ENCODE data around the gene CDO1. TPM values are rescaled to one million over a fixed set of nuclear protein-coding genes. Genes with fewer than 3 reads are reported as not detected.

The CDO1 gene
- total RNA-seq, 1 experiment from 2014 or later = 0.42 TPM

DNA sequence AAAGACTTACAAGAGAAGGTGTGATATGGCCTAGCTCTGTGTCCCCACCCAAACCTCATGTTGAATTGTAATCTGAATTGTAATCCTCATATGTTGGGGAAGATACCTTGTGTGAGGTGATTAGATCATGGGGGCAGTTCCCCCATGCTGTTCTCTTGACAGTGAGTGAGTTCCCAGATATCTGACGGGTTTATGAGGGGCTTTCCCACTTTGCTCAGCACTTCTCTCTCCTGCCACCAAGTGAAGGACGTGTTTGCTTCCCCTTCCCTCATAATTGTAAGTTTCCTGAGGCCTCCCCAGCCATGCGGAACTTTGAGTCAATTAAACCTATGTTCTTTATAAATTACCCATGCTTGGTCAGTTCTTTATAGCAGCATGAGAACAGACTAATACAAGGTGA lies 49.0 kb downstream of the CDO1 start:
- no peak for TF ChIP-seq CTCF (IDR thresholded peaks at IDR 0.05; ENCODE audit: unreplicated experiment)
- ChIA-PET CTCF (no interaction called here), POLR2A (no interaction called here)
- DNase-seq (ENCODE audit: unreplicated experiment) = no peak
- no peaks in the 10 kb centered on the region for H3K36me3 Mint-ChIP-seq (ENCODE audit: insufficient read depth, unreplicated experiment)
- no peak overlapping the region for H3K4me3 Mint-ChIP-seq (ENCODE audit: unreplicated experiment)
- H3K4me1 Mint-ChIP-seq (ENCODE audit: insufficient read depth, unreplicated experiment) = peaks cover 5% of the 10 kb centered on the region
- intact Hi-C loops (cut with micrococcal nuclease) = no loop called here
- BruUV-seq (replicated peaks) = no TSS peak
- H3K9me3 Mint-ChIP-seq (ENCODE audit: unreplicated experiment) = no peaks in the 10 kb centered on the region
- no peak overlapping the region for H3K27ac Mint-ChIP-seq (ENCODE audit: low read depth, unreplicated experiment)
- no peaks in the 10 kb centered on the region for H3K27me3 Mint-ChIP-seq (ENCODE audit: insufficient read depth, unreplicated experiment)

DNA sequence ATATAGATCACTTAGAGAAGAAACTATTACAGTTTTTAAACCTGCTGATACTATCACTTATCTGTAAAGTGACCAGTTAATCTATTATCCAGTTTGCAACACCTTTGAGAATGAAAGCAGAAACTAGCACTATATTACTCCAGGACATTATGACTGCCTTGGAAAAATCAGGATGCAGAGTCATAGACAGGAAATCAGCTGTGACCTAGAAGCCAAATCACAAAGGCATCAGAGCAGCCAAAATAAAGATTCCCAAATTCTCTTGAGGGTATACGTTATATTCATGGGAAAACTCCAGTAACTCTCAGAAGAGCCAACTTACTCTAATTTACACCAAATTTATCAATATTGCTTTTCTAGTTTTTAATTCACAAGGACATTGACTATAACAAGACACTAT lies 49.9 kb downstream of the CDO1 start:
- Mint-ChIP-seq H3K27ac (ENCODE audit: low read depth, unreplicated experiment) (no peak overlapping the region), H3K36me3 (ENCODE audit: insufficient read depth, unreplicated experiment) (no peaks in the 10 kb centered on the region), H3K27me3 (ENCODE audit: insufficient read depth, unreplicated experiment) (no peaks in the 10 kb centered on the region), H3K4me1 (ENCODE audit: insufficient read depth, unreplicated experiment) (peaks cover 5% of the 10 kb centered on the region), H3K4me3 (ENCODE audit: unreplicated experiment) (no peak overlapping the region), H3K9me3 (ENCODE audit: unreplicated experiment) (no peaks in the 10 kb centered on the region)
- intact Hi-C loops (cut with micrococcal nuclease) = no loop called here
- CTCF ChIA-PET = no interaction called here
- DNase-seq (ENCODE audit: unreplicated experiment) = no peak
- POLR2A ChIA-PET = no interaction called here
- no TSS peak for BruUV-seq (replicated peaks)
- no peak for TF ChIP-seq CTCF (IDR thresholded peaks at IDR 0.05; ENCODE audit: unreplicated experiment)

GRCh38 chr5:115758356-115758755 lies 58.1 kb downstream of the CDO1 start:
- Mint-ChIP-seq H3K9me3 (ENCODE audit: unreplicated experiment) (no peaks in the 10 kb centered on the region), H3K4me1 (ENCODE audit: insufficient read depth, unreplicated experiment) (peaks cover 2% of the 10 kb centered on the region), H3K4me3 (ENCODE audit: unreplicated experiment) (no peak overlapping the region), H3K36me3 (ENCODE audit: insufficient read depth, unreplicated experiment) (no peaks in the 10 kb centered on the region), H3K27ac (ENCODE audit: low read depth, unreplicated experiment) (no peak overlapping the region), H3K27me3 (ENCODE audit: insufficient read depth, unreplicated experiment) (no peaks in the 10 kb centered on the region)
- no peak for DNase-seq (ENCODE audit: unreplicated experiment)
- ChIA-PET POLR2A (no interaction called here), CTCF (interaction anchor here (0.6 to 0.7 kb wide), 2 partner anchors 118 to 262 kb away, joined by 3 to 4 read pairs; no protein-coding TSS in a partner anchor)
- no peak for TF ChIP-seq CTCF (IDR thresholded peaks at IDR 0.05; ENCODE audit: unreplicated experiment)
- intact Hi-C loops (cut with micrococcal nuclease) = no loop called here
- BruUV-seq (replicated peaks) = no TSS peak

DNA sequence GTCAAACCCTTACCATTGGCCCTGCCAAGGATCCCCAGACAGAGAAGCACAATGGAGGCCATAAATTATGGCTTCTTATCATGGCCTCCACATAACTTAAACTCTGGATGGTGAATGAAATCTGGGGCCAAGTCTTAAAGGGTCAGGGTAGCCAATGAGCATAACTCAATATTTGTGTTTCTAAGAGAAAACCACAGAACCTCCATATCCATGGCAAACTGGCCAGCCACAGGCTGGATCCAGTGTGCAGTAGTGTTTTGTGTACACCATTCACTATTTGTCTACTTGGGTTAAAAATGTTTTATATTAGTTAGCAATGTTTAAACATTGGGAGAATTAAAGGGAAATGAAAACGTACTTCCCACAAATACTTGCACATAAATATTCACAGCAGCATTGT lies 60.8 kb downstream of the CDO1 start:
- BruUV-seq (replicated peaks) = no TSS peak
- CTCF ChIA-PET = no interaction called here

More for the DNA sequence above, 60.8 kb downstream of the CDO1 start:
- no peak for TF ChIP-seq CTCF (IDR thresholded peaks at IDR 0.05; ENCODE audit: unreplicated experiment)
- Mint-ChIP-seq H3K27me3 (ENCODE audit: insufficient read depth, unreplicated experiment) (no peaks in the 10 kb centered on the region), H3K27ac (ENCODE audit: low read depth, unreplicated experiment) (no peak overlapping the region), H3K4me1 (ENCODE audit: insufficient read depth, unreplicated experiment) (no peaks in the 10 kb centered on the region), H3K36me3 (ENCODE audit: insufficient read depth, unreplicated experiment) (no peaks in the 10 kb centered on the region), H3K9me3 (ENCODE audit: unreplicated experiment) (no peaks in the 10 kb centered on the region), H3K4me3 (ENCODE audit: unreplicated experiment) (no peak overlapping the region)
- intact Hi-C loops (cut with micrococcal nuclease) = no loop called here
- DNase-seq (ENCODE audit: unreplicated experiment) = no peak
- POLR2A ChIA-PET = no interaction called here

Other genes with a start within 250 kb of the CDO1 start
- gene TICAM2, start 214.2 kb downstream of the CDO1 start, total RNA-seq (2022) = 3.7 and 8.3 TPM in 2 replicates
- 96.1 and 115 TPM in 2 replicates for gene TMED7, start 190.6 kb downstream of the CDO1 start, total RNA-seq (2022)
- 42.6 and 46.3 TPM in 2 replicates for gene ATG12, start 24.9 kb upstream of the CDO1 start, total RNA-seq (2022)
- gene AP3S1, start 25.3 kb upstream of the CDO1 start, total RNA-seq (2022) = 94.6 and 102 TPM in 2 replicates
- gene LVRN, start 145.8 kb upstream of the CDO1 start, total RNA-seq (2022) = 0.71 and 0.77 TPM in 2 replicates
- gene ARL14EPL, start 215.8 kb upstream of the CDO1 start, total RNA-seq (2022) = not detected in 2 replicates

Measured in MCF 10A (cell line).